ENCODE results near the gene SUMO3.

DNA sequence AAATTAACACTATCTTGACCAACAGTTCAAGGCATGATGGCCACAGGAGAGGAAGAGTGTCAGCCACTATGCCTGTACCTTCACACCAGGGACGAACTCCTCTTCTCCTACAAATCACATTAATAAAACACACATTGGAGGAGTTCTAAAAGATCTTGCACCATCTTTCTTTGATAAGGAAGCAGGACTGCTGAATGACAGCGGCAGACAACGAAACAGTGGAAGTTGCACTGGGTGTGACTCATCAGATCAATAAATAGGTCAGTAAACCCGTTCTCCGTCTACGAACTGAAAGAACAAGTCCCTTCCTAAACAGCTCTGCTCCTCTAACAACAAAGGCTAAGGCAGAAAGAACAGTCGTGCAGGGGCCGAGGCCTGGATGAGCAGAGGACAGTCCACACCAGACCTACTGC, 39.4 kb downstream of the SUMO3 start:
- TF ChIP-seq, protein P1, sequence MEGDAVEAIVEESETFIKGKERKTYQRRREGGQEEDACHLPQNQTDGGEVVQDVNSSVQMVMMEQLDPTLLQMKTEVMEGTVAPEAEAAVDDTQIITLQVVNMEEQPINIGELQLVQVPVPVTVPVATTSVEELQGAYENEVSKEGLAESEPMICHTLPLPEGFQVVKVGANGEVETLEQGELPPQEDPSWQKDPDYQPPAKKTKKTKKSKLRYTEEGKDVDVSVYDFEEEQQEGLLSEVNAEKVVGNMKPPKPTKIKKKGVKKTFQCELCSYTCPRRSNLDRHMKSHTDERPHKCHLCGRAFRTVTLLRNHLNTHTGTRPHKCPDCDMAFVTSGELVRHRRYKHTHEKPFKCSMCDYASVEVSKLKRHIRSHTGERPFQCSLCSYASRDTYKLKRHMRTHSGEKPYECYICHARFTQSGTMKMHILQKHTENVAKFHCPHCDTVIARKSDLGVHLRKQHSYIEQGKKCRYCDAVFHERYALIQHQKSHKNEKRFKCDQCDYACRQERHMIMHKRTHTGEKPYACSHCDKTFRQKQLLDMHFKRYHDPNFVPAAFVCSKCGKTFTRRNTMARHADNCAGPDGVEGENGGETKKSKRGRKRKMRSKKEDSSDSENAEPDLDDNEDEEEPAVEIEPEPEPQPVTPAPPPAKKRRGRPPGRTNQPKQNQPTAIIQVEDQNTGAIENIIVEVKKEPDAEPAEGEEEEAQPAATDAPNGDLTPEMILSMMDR (IDR thresholded peaks at IDR 0.05; ENCODE audit: low read depth, low read length): no peak
- TF ChIP-seq EZH2phosphoT487 (IDR thresholded peaks at IDR 0.05; ENCODE audit: low read depth): no peak

Data from OCI-LY3 (cell line).